Hepatocyte (in vitro differentiated cells): ENCODE results near the gene IL34. TPM values are rescaled to one million over a fixed set of nuclear protein-coding genes. Genes with fewer than 3 reads are reported as not detected.
A peak's percentile ranks its signal among the peaks of the same experiment; 100 is the strongest.

ENCODE experiments used
- DNase-seq: peaks from one replicate; pipeline ENCODE4 v3.0.0-alpha.2; 2016; ENCODE audit warnings: low spot score
- H2AFZ ChIP-seq: fragments of 200-600 bp; sonication (generic); 2 replicates; pipeline ENCODE4 v1.6.0; 2016; ENCODE audit warnings: antibody characterized with exemption, mild to moderate bottlenecking
- H3K27ac ChIP-seq: fragments of 200-600 bp; sonication (generic); 2 replicates; pipeline ENCODE4 v1.5.1; 2016; ENCODE audit warnings: mild to moderate bottlenecking
- H3K27me3 ChIP-seq: fragments of 200-600 bp; sonication (generic); 2 replicates; pipeline ENCODE4 v1.6.1; 2016
- H3K36me3 ChIP-seq: fragments of 200-600 bp; sonication (generic); replicated peaks from 2 replicates; pipeline ENCODE4 v1.5.1; 2016; ENCODE audit warnings: low read depth; ENCODE audit not compliant: insufficient read depth
- H3K4me1 ChIP-seq: fragments of 200-600 bp; sonication (generic); 2 replicates; pipeline ENCODE4 v1.5.1; 2016; ENCODE audit warnings: mild to moderate bottlenecking, moderate library complexity; ENCODE audit not compliant: insufficient read depth
- H3K4me2 ChIP-seq: fragments of 200-600 bp; sonication (generic); 2 replicates; pipeline ENCODE4 v1.6.0; 2016
- H3K4me3 ChIP-seq: fragments of 200-600 bp; sonication (generic); 2 replicates; pipeline ENCODE4 v1.5.1; 2016; ENCODE audit warnings: mild to moderate bottlenecking
- H3K79me2 ChIP-seq: fragments of 200-600 bp; sonication (generic); 2 replicates; pipeline ENCODE4 v1.6.0; 2017; ENCODE audit warnings: mild to moderate bottlenecking
- H3K9me2 ChIP-seq: fragments of 200-600 bp; sonication (generic); replicated peaks from 2 replicates; pipeline ENCODE4 v1.6.0; 2017; ENCODE audit warnings: mild to moderate bottlenecking; ENCODE audit not compliant: insufficient read depth
- H3K9me3 ChIP-seq: fragments of 200-600 bp; sonication (generic); 2 replicates; pipeline ENCODE4 v1.5.1; 2016; ENCODE audit warnings: low read depth, mild to moderate bottlenecking
- H4K20me1 ChIP-seq: fragments of 200-600 bp; sonication (generic); 2 replicates; pipeline ENCODE4 v1.6.0; 2016; ENCODE audit warnings: mild to moderate bottlenecking; ENCODE audit not compliant: insufficient read depth, poor library complexity, severe bottlenecking
- CTCF ChIP-seq: fragments of 200-600 bp; sonication (generic); IDR thresholded peaks from 2 replicates; pipeline ENCODE4 v1.5.1; 2016; ENCODE audit warnings: antibody characterized with exemption, mild to moderate bottlenecking; ENCODE audit not compliant: poor library complexity
- EZH2 ChIP-seq: fragments of 200-600 bp; sonication (generic); IDR thresholded peaks from 2 replicates; pipeline ENCODE4 v1.6.1; 2016; ENCODE audit warnings: antibody characterized with exemption, mild to moderate bottlenecking, borderline replicate concordance
- EZH2phosphoT487 ChIP-seq: fragments of 200-600 bp; sonication (generic); IDR thresholded peaks from one replicate; pipeline ENCODE4 v1.6.1; 2018; ENCODE audit warnings: antibody characterized with exemption, mild to moderate bottlenecking, low read depth, moderate library complexity; ENCODE audit not compliant: unreplicated experiment, severe bottlenecking
- WGBS: methylation state at CpG from one replicate; pipeline ENCODE4 v1.1.6; 2016; ENCODE audit warnings: low lambda C conversion rate; ENCODE audit errors: missing lambda C conversion rate; 5-methylcytosine and 5-hydroxymethylcytosine counted together
- polyA plus RNA-seq: library from polyadenylated mRNA; unstranded; fragments of >200 nt; fragmentation: Nextera tagmentation; extraction: Ambion mirVana; gene quantifications from 2 replicates; pipeline ENCODE4 v1.2.1, GENCODE V29; 2016
- total RNA-seq: library from RNA; depleted of rRNA; stranded (reverse); fragments of >200 nt; gene quantifications from 2 replicates; pipeline ENCODE4 v1.2.3, GENCODE V29; 2014

The IL34 gene
- total and polyA plus RNA-seq, 2 experiments from 2014 or later = 0.48 to 2.2 TPM

DNA sequence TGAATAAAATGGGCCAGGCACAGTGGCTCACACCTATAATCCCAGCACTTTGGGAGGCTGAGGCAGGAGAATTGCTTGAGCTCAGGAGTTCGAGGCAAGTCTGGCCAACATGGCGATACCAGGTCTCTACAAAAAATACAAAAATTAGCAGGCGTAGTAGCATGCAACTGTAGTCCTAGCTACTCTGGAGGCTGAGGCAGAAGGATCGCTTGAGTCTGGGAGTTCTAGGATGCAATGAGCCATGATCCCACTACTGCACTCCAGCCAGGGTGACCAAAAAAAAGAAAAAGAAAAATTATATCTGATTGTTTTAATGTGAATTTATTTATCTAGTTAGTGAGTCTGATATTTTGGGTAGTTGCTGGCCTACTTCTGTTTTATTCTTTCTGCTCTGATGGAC lies 7.0 kb downstream of the IL34 start:
- Histone ChIP-seq H3K79me2 (no peaks in the 10 kb centered on the region), H3K9me2 (no peaks in the 10 kb centered on the region), H3K4me3 (no peak overlapping the region), H3K36me3 (no peaks in the 10 kb centered on the region), H3K4me2 (no peak overlapping the region), H3K4me1 (no peaks in the 10 kb centered on the region), H2AFZ (no peak overlapping the region), H3K27me3 (no peaks in the 10 kb centered on the region), H3K9me3 (no peaks in the 10 kb centered on the region), H4K20me1 (no peaks in the 10 kb centered on the region), H3K27ac (no peak overlapping the region)
- no peak for DNase-seq
- 98% methylated on average over 4 of the region's 4 CpGs for WGBS
- no peak for TF ChIP-seq CTCF
- no peak for TF ChIP-seq EZH2

- peak overlapping the region; percentile 53 for H3K4me2 ChIP-seq
- H3K4me1 ChIP-seq = no peaks in the 10 kb centered on the region
- no peaks in the 10 kb centered on the region for H3K9me2 ChIP-seq
- H3K79me2 ChIP-seq = no peaks in the 10 kb centered on the region
- TF ChIP-seq CTCF (peak; percentile 92), EZH2 (no peak)
- DNase-seq = peak; percentile 84
- no peak overlapping the region for H3K27ac ChIP-seq
- H3K27me3 ChIP-seq = no peaks in the 10 kb centered on the region
- no peaks in the 10 kb centered on the region for H3K36me3 ChIP-seq
- H3K9me3 ChIP-seq = no peaks in the 10 kb centered on the region
- no peaks in the 10 kb centered on the region for H4K20me1 ChIP-seq
- no peak overlapping the region for H2AFZ ChIP-seq
- WGBS = 55% methylated on average over 35 of the region's 35 CpGs
- no peak overlapping the region for H3K4me3 ChIP-seq
Observed at GRCh38 chr16:70653809-70654771, 7.7 kb downstream of the IL34 start.

- H3K27ac ChIP-seq = no peak overlapping the region
- no peaks in the 10 kb centered on the region for H4K20me1 ChIP-seq
- 88% methylated on average over 8 of the region's 8 CpGs for WGBS
- H3K79me2 ChIP-seq = no peaks in the 10 kb centered on the region
- no peak for DNase-seq
- H3K9me2 ChIP-seq = no peaks in the 10 kb centered on the region
- no peak overlapping the region for H2AFZ ChIP-seq
- H3K4me2 ChIP-seq = no peak overlapping the region
- no peak overlapping the region for H3K4me3 ChIP-seq
- no peaks in the 10 kb centered on the region for H3K36me3 ChIP-seq
- H3K9me3 ChIP-seq = no peaks in the 10 kb centered on the region
- H3K27me3 ChIP-seq = no peaks in the 10 kb centered on the region
- TF ChIP-seq CTCF (no peak), EZH2 (no peak), EZH2phosphoT487 (no peak)
- H3K4me1 ChIP-seq = no peaks in the 10 kb centered on the region
Observed at GRCh38 chr16:70656065-70656711, 9.8 kb downstream of the IL34 start.
